AG10803 (cell line): ENCODE results near the gene RASSF3.
A peak's percentile ranks its signal among the peaks of the same experiment; 100 is the strongest.

Source experiments
- DNase-seq: peaks from one replicate; pipeline ENCODE4 v3.0.0; 2010; ENCODE audit warnings: low read depth
- H3K4me3 ChIP-seq: 2 replicates; pipeline ENCODE4 v1.5.1; 2011; ENCODE audit warnings: mild to moderate bottlenecking, low read length, control low read depth
- TF ChIP-seq, protein P1 (sequence below): conservative IDR thresholded peaks from 2 replicates; pipeline ENCODE4 v1.5.1; 2011; ENCODE audit warnings: mild to moderate bottlenecking, low read length, control low read depth, inconsistent platforms

Gene RASSF3, protein sequence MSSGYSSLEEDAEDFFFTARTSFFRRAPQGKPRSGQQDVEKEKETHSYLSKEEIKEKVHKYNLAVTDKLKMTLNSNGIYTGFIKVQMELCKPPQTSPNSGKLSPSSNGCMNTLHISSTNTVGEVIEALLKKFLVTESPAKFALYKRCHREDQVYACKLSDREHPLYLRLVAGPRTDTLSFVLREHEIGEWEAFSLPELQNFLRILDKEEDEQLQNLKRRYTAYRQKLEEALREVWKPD

DNA sequence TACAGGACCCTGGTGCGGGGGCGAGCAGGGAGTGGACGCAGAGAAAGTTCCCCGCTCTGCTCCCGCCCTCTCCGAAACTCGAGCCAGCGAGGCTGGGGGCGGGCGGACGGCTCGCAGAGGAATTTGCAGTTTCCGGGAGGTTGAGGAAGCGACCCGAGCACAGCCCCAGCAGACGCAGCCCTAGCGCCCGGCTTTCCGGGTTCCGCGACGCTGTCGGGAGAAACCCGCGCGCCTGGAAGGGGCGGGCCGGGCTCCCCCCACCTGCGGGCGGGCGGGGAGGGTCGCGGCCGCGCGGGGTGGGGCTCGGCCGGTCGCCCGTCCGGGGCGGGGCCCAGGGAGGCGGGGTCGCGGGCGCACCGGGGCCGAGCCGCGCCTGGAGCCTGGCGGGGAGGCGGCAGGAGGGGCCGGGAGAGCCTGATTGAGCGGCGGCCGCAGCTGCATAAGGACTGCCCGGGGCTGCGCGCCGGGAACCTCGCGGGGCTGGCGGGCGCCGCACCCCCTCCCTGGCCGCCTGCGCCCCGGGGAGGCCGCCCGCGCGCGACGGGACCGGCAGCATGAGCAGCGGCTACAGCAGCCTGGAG is at the start of gene RASSF3:
TSS of gene RASSF3 (plus strand) at position 417 of the 581 bp plus-strand sequence. CDS start at position 555, 138 bp downstream.
- DNase-seq: peak; percentile 38
- TF ChIP-seq, protein P1, sequence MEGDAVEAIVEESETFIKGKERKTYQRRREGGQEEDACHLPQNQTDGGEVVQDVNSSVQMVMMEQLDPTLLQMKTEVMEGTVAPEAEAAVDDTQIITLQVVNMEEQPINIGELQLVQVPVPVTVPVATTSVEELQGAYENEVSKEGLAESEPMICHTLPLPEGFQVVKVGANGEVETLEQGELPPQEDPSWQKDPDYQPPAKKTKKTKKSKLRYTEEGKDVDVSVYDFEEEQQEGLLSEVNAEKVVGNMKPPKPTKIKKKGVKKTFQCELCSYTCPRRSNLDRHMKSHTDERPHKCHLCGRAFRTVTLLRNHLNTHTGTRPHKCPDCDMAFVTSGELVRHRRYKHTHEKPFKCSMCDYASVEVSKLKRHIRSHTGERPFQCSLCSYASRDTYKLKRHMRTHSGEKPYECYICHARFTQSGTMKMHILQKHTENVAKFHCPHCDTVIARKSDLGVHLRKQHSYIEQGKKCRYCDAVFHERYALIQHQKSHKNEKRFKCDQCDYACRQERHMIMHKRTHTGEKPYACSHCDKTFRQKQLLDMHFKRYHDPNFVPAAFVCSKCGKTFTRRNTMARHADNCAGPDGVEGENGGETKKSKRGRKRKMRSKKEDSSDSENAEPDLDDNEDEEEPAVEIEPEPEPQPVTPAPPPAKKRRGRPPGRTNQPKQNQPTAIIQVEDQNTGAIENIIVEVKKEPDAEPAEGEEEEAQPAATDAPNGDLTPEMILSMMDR: no peak
- H3K4me3 ChIP-seq: peak within 1 kb of the TSS; percentile 77

DNA sequence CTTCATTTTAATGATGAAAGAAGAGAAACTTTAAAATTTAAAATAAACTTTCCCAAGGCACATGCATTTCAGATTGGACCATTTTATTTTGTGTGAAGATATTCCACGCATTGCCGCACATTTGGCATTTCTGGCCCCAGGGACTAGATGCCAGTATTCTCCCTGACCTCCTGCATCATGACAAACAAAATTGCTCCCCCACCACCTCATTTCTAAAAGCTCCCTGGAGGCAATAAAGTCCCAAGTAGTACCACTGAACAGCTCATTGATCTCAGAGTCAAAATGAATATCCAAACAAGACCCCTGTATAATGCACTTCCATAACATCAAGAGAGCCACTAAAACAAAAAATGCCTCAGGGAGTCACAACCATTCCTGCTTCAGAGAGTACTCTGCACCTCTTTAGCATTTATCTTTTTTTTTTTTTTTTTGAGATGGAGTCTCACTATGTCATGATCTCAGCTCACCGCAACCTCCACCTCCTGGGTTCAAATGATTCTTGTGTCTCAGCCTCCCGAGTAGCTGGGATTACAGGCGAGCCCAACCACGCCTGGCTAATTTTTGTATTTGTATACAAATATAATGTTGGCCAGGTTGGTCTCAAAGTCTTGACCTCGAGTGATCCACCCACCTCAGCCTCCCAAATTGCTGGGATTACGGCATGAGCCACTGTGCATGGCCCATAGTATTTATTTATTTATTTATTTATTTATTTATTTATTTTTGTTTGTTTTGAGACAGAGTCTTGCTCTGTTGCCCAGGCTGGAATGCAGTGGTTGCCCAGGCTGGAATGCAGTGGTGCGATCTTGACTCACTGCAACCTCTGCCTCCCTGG is 48.8 kb upstream of the RASSF3 start:
- H3K4me3 ChIP-seq: no peak overlapping the region
- DNase-seq: no peak
- TF ChIP-seq, protein P1: no peak

DNA sequence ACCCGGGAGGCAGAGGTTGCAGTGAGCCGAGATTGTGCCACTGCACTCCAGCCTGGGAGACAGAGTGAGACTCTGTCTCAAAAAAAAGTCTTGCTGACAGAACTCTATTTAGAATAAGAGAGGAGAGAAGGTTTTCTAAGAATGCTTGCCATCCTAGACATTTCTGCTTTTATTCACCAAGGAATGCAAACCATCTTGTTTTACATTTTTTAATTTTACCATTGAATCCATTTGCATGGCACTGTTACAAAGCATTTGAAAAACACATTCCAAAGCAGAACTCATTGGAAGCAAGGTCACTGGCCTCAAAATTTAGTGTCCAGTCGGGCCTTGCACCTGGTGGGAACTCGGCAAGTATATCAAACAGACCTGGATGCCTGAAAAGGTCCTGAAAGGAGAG is 44.2 kb upstream of the RASSF3 start:
- TF ChIP-seq, protein P1: no peak
- peak; percentile 84 for DNase-seq
- H3K4me3 ChIP-seq: no peak overlapping the region

DNA sequence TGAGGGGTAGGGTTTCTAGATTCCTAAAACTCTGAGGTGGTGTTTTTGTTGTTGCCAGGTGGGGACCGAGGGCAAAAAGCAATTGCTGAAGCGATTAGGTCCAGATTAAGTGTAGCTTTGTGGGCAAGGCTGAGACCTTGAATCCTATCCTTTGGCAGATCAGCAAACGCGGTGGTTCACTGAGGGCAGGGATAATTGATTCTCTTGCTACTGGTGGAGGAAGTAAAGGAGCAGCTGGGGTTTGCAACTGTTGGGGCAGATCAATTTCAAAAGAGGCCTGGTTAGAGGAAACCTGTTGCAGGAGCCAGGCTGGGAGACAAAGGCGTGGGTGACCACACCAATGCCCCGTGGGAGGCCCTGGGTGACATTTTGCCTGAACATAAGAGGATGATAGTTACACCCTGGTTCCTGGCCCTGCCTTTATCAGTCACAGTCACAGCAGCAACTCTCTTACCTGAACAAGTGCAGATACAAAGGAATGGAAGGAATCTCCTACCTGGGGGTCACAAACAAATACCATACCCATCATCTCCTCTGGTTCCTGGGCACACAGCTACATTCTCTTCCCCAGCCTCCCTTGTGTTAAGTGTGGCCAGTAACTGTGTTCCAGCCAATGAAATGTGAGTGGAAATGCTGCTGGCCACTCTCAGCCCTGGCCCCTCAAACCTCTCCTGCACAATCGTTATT is 43.3 kb upstream of the RASSF3 start:
- no peak for DNase-seq
- no peak overlapping the region for H3K4me3 ChIP-seq
- TF ChIP-seq, protein P1: no peak

DNA sequence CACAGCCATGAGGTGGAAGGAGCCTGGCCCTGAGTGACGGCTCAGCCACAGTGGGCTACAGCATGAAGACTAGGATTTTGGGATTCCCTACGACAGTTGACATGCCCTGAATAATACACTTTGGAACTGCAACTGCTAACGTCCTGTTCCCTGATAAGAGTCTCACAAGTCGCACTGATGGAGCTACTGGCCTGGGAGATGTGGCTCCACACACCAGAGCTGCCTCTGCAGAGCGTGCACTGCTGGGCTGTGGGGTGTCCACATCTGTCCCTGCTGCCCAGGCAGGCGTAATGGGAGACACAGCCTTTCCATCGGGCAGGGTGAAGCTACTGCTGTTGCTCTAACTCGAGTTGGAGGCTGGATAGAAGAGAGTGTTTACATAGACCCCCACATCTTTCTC is 42.7 kb upstream of the RASSF3 start:
- H3K4me3 ChIP-seq: no peak overlapping the region
- no peak for DNase-seq
- TF ChIP-seq, protein P1: no peak

DNA sequence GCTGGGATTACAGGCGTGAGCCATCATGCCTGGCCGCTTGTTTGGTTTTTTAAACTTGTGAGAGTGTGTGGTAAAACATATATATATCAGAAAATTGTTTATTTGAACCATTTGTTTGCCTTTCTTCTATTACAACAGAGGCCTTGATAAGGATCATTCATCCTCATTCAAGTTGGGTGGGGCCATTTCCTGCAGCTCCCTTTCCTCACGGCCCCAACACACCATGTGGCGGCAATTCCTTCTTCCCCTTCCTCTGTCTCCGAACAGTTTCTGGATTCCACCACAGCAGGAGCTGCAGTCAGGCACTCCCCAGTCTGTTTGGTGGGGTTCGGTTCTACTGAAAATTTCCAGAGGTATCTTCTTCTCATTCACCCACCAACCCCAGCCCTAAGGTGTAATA is 42.0 kb upstream of the RASSF3 start:
- TF ChIP-seq, protein P1: no peak
- no peak for DNase-seq
- no peak overlapping the region for H3K4me3 ChIP-seq
